Measurements from ENCODE around the gene CFAP157. TPM values are rescaled to one million over a fixed set of nuclear protein-coding genes. Genes with fewer than 3 reads are reported as not detected.

CFAP157 gene
- total RNA-seq, 4 donors from 2014 or later: 0.24 to 1.0 TPM; not detected in 2

- no peak for DNase-seq (ENCODE audit: low spot score)
- no peak for TF ChIP-seq CTCF (IDR thresholded peaks at IDR 0.05)
- ATAC-seq (ENCODE audit: low FRiP score): no peak
These were observed 14.7 kb upstream of the CFAP157 start for GRCh38 chr9:127692071-127692470.

- ATAC-seq (ENCODE audit: low FRiP score): no peak
- TF ChIP-seq CTCF (IDR thresholded peaks at IDR 0.05): no peak
- no peak for DNase-seq (ENCODE audit: low spot score)
These were observed 13.6 kb upstream of the CFAP157 start for GRCh38 chr9:127693143-127693542.

DNA sequence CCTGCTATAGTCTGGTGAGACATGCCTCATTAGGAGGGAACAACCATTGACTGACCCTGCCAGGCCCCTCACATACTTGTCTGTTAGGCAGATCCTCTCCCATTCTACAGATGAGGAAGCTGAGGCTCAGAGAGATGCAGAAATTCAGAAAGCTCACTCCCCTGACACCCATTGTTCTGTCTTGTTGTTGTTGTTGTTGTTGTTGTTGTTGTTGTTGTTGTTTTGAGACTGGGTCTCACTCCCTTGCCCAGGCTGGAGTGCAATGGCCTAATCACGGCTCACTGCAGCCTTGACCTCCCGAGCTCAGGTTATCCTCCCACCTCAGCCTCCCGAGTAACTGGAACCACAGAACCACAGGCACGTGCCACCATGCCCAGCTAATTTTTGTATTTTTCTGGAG, 13.1 kb upstream of the CFAP157 start:
- DNase-seq (ENCODE audit: low spot score) (no peak), ATAC-seq (ENCODE audit: low FRiP score) (no peak)
- TF ChIP-seq CTCF (IDR thresholded peaks at IDR 0.05): no peak

- DNase-seq (ENCODE audit: low spot score) (no peak), ATAC-seq (ENCODE audit: low FRiP score) (no peak)
- no peak for TF ChIP-seq CTCF (IDR thresholded peaks at IDR 0.05)
These were observed 11.7 kb upstream of the CFAP157 start for GRCh38 chr9:127694890-127695720.

GRCh38 chr9:127697575-127697974, 9.2 kb upstream of the CFAP157 start:
- no peak for ATAC-seq (ENCODE audit: low FRiP score)
- no peak for DNase-seq (ENCODE audit: low spot score)
- no peak for TF ChIP-seq CTCF (IDR thresholded peaks at IDR 0.05)

DNA sequence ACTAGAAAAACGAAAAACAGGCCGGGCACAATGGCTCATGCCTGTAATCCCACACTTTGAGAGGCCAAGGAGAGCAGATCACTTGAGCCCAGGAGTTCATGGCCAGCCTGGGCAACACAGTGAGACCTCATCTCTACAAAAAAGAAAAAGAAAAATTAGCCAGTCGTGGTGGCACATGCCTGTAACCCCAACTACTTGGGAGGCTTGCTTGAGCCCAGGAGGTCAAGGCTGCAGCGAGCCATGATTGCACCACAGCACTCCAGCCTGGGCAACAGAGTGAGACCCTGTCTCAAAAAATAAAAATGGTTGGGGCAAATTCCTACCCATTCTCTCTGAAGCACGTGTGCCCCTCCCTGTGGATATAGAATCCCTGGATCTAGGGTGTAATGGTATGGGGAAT, 8.4 kb upstream of the CFAP157 start:
- ATAC-seq (ENCODE audit: low FRiP score) (no peak), DNase-seq (ENCODE audit: low spot score) (no peak)
- TF ChIP-seq CTCF (IDR thresholded peaks at IDR 0.05): no peak

Measured in omental fat pad (tissue), 4 donors.